ENCODE results near the gene PDE4D. TPM values are rescaled to one million over a fixed set of nuclear protein-coding genes. Genes with fewer than 3 reads are reported as not detected.

The PDE4D gene
- polyA plus RNA-seq, 1 donor (not counting 4 experiments of a cell fraction or from before 2014, with no cell fraction given), result 3.6 TPM

GRCh38 chr5:59807806-59808205 lies 85.7 kb downstream of the PDE4D start:
- Histone ChIP-seq H4K20me1 (ENCODE audit: control insufficient read depth, extremely low read depth, insufficient read depth, low read length) (no peaks in the 10 kb centered on the region), H3K9ac (ENCODE audit: control insufficient read depth, extremely low read depth, insufficient read depth, low read length) (no peak overlapping the region), H3K79me2 (ENCODE audit: control insufficient read depth, insufficient read depth, low read length) (no peaks in the 10 kb centered on the region), H3K4me3 (ENCODE audit: control insufficient read depth in 2 of 3, extremely low read depth in 1 of 3, insufficient read depth in 2 of 3, low read depth in 1 of 3, low read length in 3 of 3) (no peak overlapping the region), H2AFZ (ENCODE audit: control insufficient read depth, low read length) (no peak overlapping the region), H3K4me1 (ENCODE audit: control insufficient read depth, extremely low read depth, insufficient read depth, low read length) (no peaks in the 10 kb centered on the region), H3K27me3 (ENCODE audit: control insufficient read depth, extremely low read depth, insufficient read depth, low read length) (no peaks in the 10 kb centered on the region), H3K27ac (ENCODE audit: control insufficient read depth, insufficient read depth, low read length) (no peak overlapping the region), H3K36me3 (ENCODE audit: control insufficient read depth in 2 of 2, extremely low read depth in 1 of 2, insufficient read depth in 2 of 2, low read length in 2 of 2) (no peaks in the 10 kb centered on the region), H3K9me1 (ENCODE audit: control insufficient read depth, extremely low read depth, insufficient read depth, low read length) (no peaks in the 10 kb centered on the region), H3K4me2 (ENCODE audit: control insufficient read depth, extremely low read depth, insufficient read depth, low read depth, low read length) (no peak overlapping the region), H3K9me3 (ENCODE audit: control insufficient read depth, low read depth, low read length) (no peaks in the 10 kb centered on the region)
- no peak for FAIRE-seq
- no peak for TF ChIP-seq EZH2 (IDR thresholded peaks at IDR 0.05; ENCODE audit: low read length)
- no peak for TF ChIP-seq CTCF (optimal IDR thresholded peaks at IDR 0.05 in 1 of 3, IDR thresholded peaks at IDR 0.05 in 1 of 3, conservative IDR thresholded peaks at IDR 0.05 in 1 of 3; ENCODE audit: extremely low read depth in 1 of 3, insufficient read depth in 2 of 3, low read length in 3 of 3)
- dilution Hi-C loops (cut with MboI; ENCODE audit: extremely low pct_ligation_motif_present, low sequenced_read_pairs), result no loop called here
- no peak for DNase-seq (ENCODE audit: low read depth, low spot score)

GRCh38 chr5:59800347-59800893 lies 93.1 kb downstream of the PDE4D start:
- Histone ChIP-seq H3K27me3 (ENCODE audit: control insufficient read depth, extremely low read depth, insufficient read depth, low read length) (no peaks in the 10 kb centered on the region), H3K79me2 (ENCODE audit: control insufficient read depth, insufficient read depth, low read length) (no peaks in the 10 kb centered on the region), H2AFZ (ENCODE audit: control insufficient read depth, low read length) (no peak overlapping the region), H3K4me2 (ENCODE audit: control insufficient read depth, extremely low read depth, insufficient read depth, low read depth, low read length) (peak overlapping the region; percentile 96), H3K36me3 (ENCODE audit: control insufficient read depth in 2 of 2, extremely low read depth in 1 of 2, insufficient read depth in 2 of 2, low read length in 2 of 2) (no peaks in the 10 kb centered on the region), H3K27ac (ENCODE audit: control insufficient read depth, insufficient read depth, low read length) (no peak overlapping the region), H3K4me1 (ENCODE audit: control insufficient read depth, extremely low read depth, insufficient read depth, low read length) (peaks cover 16% of the 10 kb centered on the region), H4K20me1 (ENCODE audit: control insufficient read depth, extremely low read depth, insufficient read depth, low read length) (no peaks in the 10 kb centered on the region), H3K4me3 (ENCODE audit: control insufficient read depth in 2 of 3, extremely low read depth in 1 of 3, insufficient read depth in 2 of 3, low read depth in 1 of 3, low read length in 3 of 3) (no peak overlapping the region), H3K9me3 (ENCODE audit: control insufficient read depth, low read depth, low read length) (no peaks in the 10 kb centered on the region), H3K9ac (ENCODE audit: control insufficient read depth, extremely low read depth, insufficient read depth, low read length) (no peak overlapping the region), H3K9me1 (ENCODE audit: control insufficient read depth, extremely low read depth, insufficient read depth, low read length) (no peaks in the 10 kb centered on the region)
- no peak for DNase-seq (ENCODE audit: low read depth, low spot score)
- dilution Hi-C loops (cut with MboI; ENCODE audit: extremely low pct_ligation_motif_present, low sequenced_read_pairs), result no loop called here
- TF ChIP-seq CTCF (optimal IDR thresholded peaks at IDR 0.05 in 1 of 3, IDR thresholded peaks at IDR 0.05 in 1 of 3, conservative IDR thresholded peaks at IDR 0.05 in 1 of 3; ENCODE audit: extremely low read depth in 1 of 3, insufficient read depth in 2 of 3, low read length in 3 of 3), result no peak
- TF ChIP-seq EZH2 (IDR thresholded peaks at IDR 0.05; ENCODE audit: low read length), result no peak
- FAIRE-seq, result no peak
